HG02759 (cell line): ENCODE data around the gene KCNT1.

Experiments used
- ATAC-seq: cut with Tn5 transposase; IDR thresholded peaks from one replicate; pipeline ENCODE4 v1.9.1; 2021; ENCODE audit warnings: mild to moderate bottlenecking, moderate library complexity; ENCODE audit not compliant: unreplicated experiment

KCNT1 gene

GRCh38 chr9:135698767-135699166 is 3.2 kb upstream of the KCNT1 start:
- ATAC-seq, result no peak

- ATAC-seq, result no peak
Measured at GRCh38 chr9:135699440-135699839, 2.5 kb upstream of the KCNT1 start, which contains the start of gene SOHLH1. Gene SOHLH1, minus strand, starts transcription at chr9:135699481. Its CDS starts 14 bp downstream, at chr9:135699467.

- ATAC-seq, result no peak
Measured at GRCh38 chr9:135700525-135700924, 1.5 kb upstream of the KCNT1 start.

GRCh38 chr9:135701067-135701958 is 672 bp upstream of the KCNT1 start:
- no peak for ATAC-seq

GRCh38 chr9:135703726-135704125 is 1.7 kb downstream of the KCNT1 start:
- ATAC-seq, result no peak

- ATAC-seq, result no peak
Measured at GRCh38 chr9:135704483-135704882, 2.5 kb downstream of the KCNT1 start.

- no peak for ATAC-seq
Measured at GRCh38 chr9:135705376-135705775, 3.4 kb downstream of the KCNT1 start.

GRCh38 chr9:135706288-135706687 is 4.3 kb downstream of the KCNT1 start:
- no peak for ATAC-seq

- ATAC-seq, result no peak
Measured at GRCh38 chr9:135707252-135708138, 5.5 kb downstream of the KCNT1 start.

GRCh38 chr9:135708164-135708563 is 6.2 kb downstream of the KCNT1 start:
- ATAC-seq, result no peak

- no peak for ATAC-seq
Measured at GRCh38 chr9:135711391-135711790, 9.4 kb downstream of the KCNT1 start.

GRCh38 chr9:135711881-135712280 is 9.9 kb downstream of the KCNT1 start:
- ATAC-seq, result no peak

- ATAC-seq, result no peak
Measured at GRCh38 chr9:135712613-135713295, 10.8 kb downstream of the KCNT1 start.

GRCh38 chr9:135714242-135715055 is 12.5 kb downstream of the KCNT1 start:
- no peak for ATAC-seq

- ATAC-seq, result no peak
Measured at GRCh38 chr9:135715056-135715595, 13.1 kb downstream of the KCNT1 start.

GRCh38 chr9:135716045-135716444 is 14.1 kb downstream of the KCNT1 start:
- no peak for ATAC-seq

GRCh38 chr9:135717410-135717809 is 15.4 kb downstream of the KCNT1 start:
- no peak for ATAC-seq

GRCh38 chr9:135718616-135719015 is 16.6 kb downstream of the KCNT1 start:
- no peak for ATAC-seq

GRCh38 chr9:135719472-135719871 is 17.5 kb downstream of the KCNT1 start:
- no peak for ATAC-seq

GRCh38 chr9:135722365-135722764 is 20.4 kb downstream of the KCNT1 start:
- no peak for ATAC-seq
